Stimulated activated CD4-positive, alpha-beta T cell treated with anti-CD3 and anti-CD28 coated beads, Interleukin-4, amount 100 ng/mL, for 24 hours (primary cell): ENCODE results near the gene RASIP1.
"Not testable (repeated sequence)": the region's sequence is repeated elsewhere in the genome, so short reads cannot be mapped to it uniquely, and the experiment has no call there.

ENCODE experiments used
- DNase-seq: peaks from one replicate; pipeline ENCODE4 v3.0.0-alpha.2; 2020

RASIP1 gene

GRCh38 chr19:48740164-48740972 is at the start of gene RASIP1:
Gene RASIP1 (minus strand): TSS chr19:48740610. CDS start chr19:48740282, 328 bp downstream.
- no peak for DNase-seq

- not testable (repeated sequence) for DNase-seq
Observed at GRCh38 chr19:48787331-48787730, 46.9 kb upstream of the RASIP1 start.

GRCh38 chr19:48786422-48786821 is 46.0 kb upstream of the RASIP1 start:
- not testable (repeated sequence) for DNase-seq

GRCh38 chr19:48784527-48784926 is 44.1 kb upstream of the RASIP1 start:
- no peak for DNase-seq

GRCh38 chr19:48780631-48781391 is 40.4 kb upstream of the RASIP1 start:
- DNase-seq: no peak

- DNase-seq: no peak
Observed at GRCh38 chr19:48779636-48780035, 39.2 kb upstream of the RASIP1 start.

- no peak for DNase-seq
Observed at GRCh38 chr19:48777720-48778119, 37.3 kb upstream of the RASIP1 start.

GRCh38 chr19:48777139-48777538 is 36.7 kb upstream of the RASIP1 start:
- DNase-seq: no peak

- DNase-seq: no peak
Observed at GRCh38 chr19:48772503-48772953, 32.1 kb upstream of the RASIP1 start.

GRCh38 chr19:48770734-48771472 is 30.5 kb upstream of the RASIP1 start:
- DNase-seq: no peak

- DNase-seq: no peak
Observed at GRCh38 chr19:48770266-48770665, 29.9 kb upstream of the RASIP1 start.

- no peak for DNase-seq
Observed at GRCh38 chr19:48768994-48769713, 28.7 kb upstream of the RASIP1 start.

GRCh38 chr19:48768171-48768753 is 27.9 kb upstream of the RASIP1 start:
- not testable (repeated sequence) for DNase-seq

- not testable (repeated sequence) for DNase-seq
Observed at GRCh38 chr19:48765816-48766215, 25.4 kb upstream of the RASIP1 start.

GRCh38 chr19:48760504-48761205 is 20.2 kb upstream of the RASIP1 start:
- no peak for DNase-seq

GRCh38 chr19:48757741-48758144 is 17.3 kb upstream of the RASIP1 start:
- no peak for DNase-seq

GRCh38 chr19:48757089-48757675 is 16.8 kb upstream of the RASIP1 start:
- no peak for DNase-seq

GRCh38 chr19:48756686-48757085 is 16.3 kb upstream of the RASIP1 start:
- no peak for DNase-seq

- DNase-seq: no peak
Observed at GRCh38 chr19:48756212-48756611, 15.8 kb upstream of the RASIP1 start.

- no peak for DNase-seq
Observed at GRCh38 chr19:48755787-48756186, 15.4 kb upstream of the RASIP1 start.

- no peak for DNase-seq
Observed at GRCh38 chr19:48755084-48755641, 14.8 kb upstream of the RASIP1 start, which contains the start of gene FGF21. Gene FGF21 (plus strand): TSS chr19:48755524. CDS start chr19:48756237, 713 bp downstream.
